ENCODE data around the gene HAUS6. TPM values are rescaled to one million over a fixed set of nuclear protein-coding genes. Genes with fewer than 3 reads are reported as not detected.
"Not testable (repeated sequence)": the region's sequence is repeated elsewhere in the genome, so short reads cannot be mapped to it uniquely, and the experiment has no call there.

HAUS6 gene
- polyA plus RNA-seq, 3 donors, result 17.9 to 23.0 (median 20.7) TPM

- DNase-seq (ENCODE audit: extremely low read depth in 1 of 11, low read depth in 9 of 11, low spot score in 4 of 11), result no peak
These were observed 27.9 kb downstream of the HAUS6 start for GRCh38 chr9:19074836-19075235.

GRCh38 chr9:19074229-19074628 is 28.5 kb downstream of the HAUS6 start:
- DNase-seq (ENCODE audit: extremely low read depth in 1 of 11, low read depth in 9 of 11, low spot score in 4 of 11), result no peak

GRCh38 chr9:19057033-19057432 is 45.7 kb downstream of the HAUS6 start:
- no peak for DNase-seq (ENCODE audit: extremely low read depth in 1 of 11, low read depth in 9 of 11, low spot score in 4 of 11)

GRCh38 chr9:19050637-19051591 is 51.8 kb downstream of the HAUS6 start:
- no peak for DNase-seq (ENCODE audit: extremely low read depth in 1 of 11, low read depth in 9 of 11, low spot score in 4 of 11)

- DNase-seq (ENCODE audit: extremely low read depth in 1 of 11, low read depth in 9 of 11, low spot score in 4 of 11), result peak in 2 of 11 donors; percentile 31 to 37
These were observed 52.6 kb downstream of the HAUS6 start for GRCh38 chr9:19049917-19050636.

- DNase-seq (ENCODE audit: extremely low read depth in 1 of 11, low read depth in 9 of 11, low spot score in 4 of 11), result peak; percentile 90 to 97 (median 95)
These were observed 53.5 kb downstream of the HAUS6 start, which contains the start of gene RRAGA for GRCh38 chr9:19048966-19049916. RRAGA (plus strand) TSS chr9:19049427; CDS start chr9:19049660, 233 bp downstream.

GRCh38 chr9:19036611-19037010 is 66.1 kb downstream of the HAUS6 start:
- DNase-seq (ENCODE audit: extremely low read depth in 1 of 11, low read depth in 9 of 11, low spot score in 4 of 11), result no peak

- DNase-seq (ENCODE audit: extremely low read depth in 1 of 11, low read depth in 9 of 11, low spot score in 4 of 11), result no peak
These were observed 69.7 kb downstream of the HAUS6 start, which contains the start of gene SAXO1 for GRCh38 chr9:19033015-19033414. SAXO1 (minus strand) TSS chr9:19033209; CDS start chr9:19032908, 301 bp downstream.

- no peak for DNase-seq (ENCODE audit: extremely low read depth in 1 of 11, low read depth in 9 of 11, low spot score in 4 of 11)
These were observed 70.3 kb downstream of the HAUS6 start for GRCh38 chr9:19032406-19032805.

GRCh38 chr9:19030899-19031298 is 71.8 kb downstream of the HAUS6 start:
- DNase-seq (ENCODE audit: extremely low read depth in 1 of 11, low read depth in 9 of 11, low spot score in 4 of 11), result no peak

GRCh38 chr9:19028835-19029451 is 73.8 kb downstream of the HAUS6 start:
- peak in 7 of 11 donors; percentile 54 to 81 (median 65) for DNase-seq (ENCODE audit: extremely low read depth in 1 of 11, low read depth in 9 of 11, low spot score in 4 of 11)

GRCh38 chr9:19027825-19028224 is 74.9 kb downstream of the HAUS6 start:
- no peak for DNase-seq (ENCODE audit: extremely low read depth in 1 of 11, low read depth in 9 of 11, low spot score in 4 of 11)

GRCh38 chr9:19026375-19026774 is 76.3 kb downstream of the HAUS6 start:
- DNase-seq (ENCODE audit: extremely low read depth in 1 of 11, low read depth in 9 of 11, low spot score in 4 of 11), result no peak

GRCh38 chr9:19023078-19023477 is 79.6 kb downstream of the HAUS6 start:
- DNase-seq (ENCODE audit: extremely low read depth in 1 of 11, low read depth in 9 of 11, low spot score in 4 of 11), result no peak

GRCh38 chr9:19022206-19022605 is 80.5 kb downstream of the HAUS6 start:
- DNase-seq (ENCODE audit: extremely low read depth in 1 of 11, low read depth in 9 of 11, low spot score in 4 of 11), result no peak

- DNase-seq (ENCODE audit: extremely low read depth in 1 of 11, low read depth in 9 of 11, low spot score in 4 of 11), result not testable (repeated sequence)
These were observed 81.1 kb downstream of the HAUS6 start for GRCh38 chr9:19021649-19022048.

GRCh38 chr9:19020886-19021455 is 81.7 kb downstream of the HAUS6 start:
- no peak for DNase-seq (ENCODE audit: extremely low read depth in 1 of 11, low read depth in 9 of 11, low spot score in 4 of 11)

- no peak for DNase-seq (ENCODE audit: extremely low read depth in 1 of 11, low read depth in 9 of 11, low spot score in 4 of 11)
These were observed 84.5 kb downstream of the HAUS6 start for GRCh38 chr9:19018201-19018600.

Measured in renal cortex interstitium (tissue), 11 donors.